Neuronal stem cell (in vitro differentiated cells): ENCODE results near the gene TEK.

ENCODE experiments used
- DNase-seq: peaks from one replicate; pipeline ENCODE4 v3.0.0-alpha.2; 2013; ENCODE audit warnings: low spot score
- H2AFZ ChIP-seq: one replicate; pipeline ENCODE4 v1.6.1; 2013; ENCODE audit warnings: mild to moderate bottlenecking, low read length, inconsistent platforms
- H2AK5ac ChIP-seq: 2 replicates; pipeline ENCODE4 v1.6.1; 2013; ENCODE audit warnings: low read depth, mild to moderate bottlenecking, inconsistent platforms, low read length, moderate library complexity, mixed read lengths
- H2BK120ac ChIP-seq: 2 replicates; pipeline ENCODE4 v1.6.1; 2013; ENCODE audit warnings: low read depth, mild to moderate bottlenecking, inconsistent platforms, low read length, moderate library complexity, mixed read lengths
- H2BK12ac ChIP-seq: one replicate; pipeline ENCODE4 v1.6.1; 2013; ENCODE audit warnings: low read length, inconsistent platforms
- H2BK15ac ChIP-seq: 2 replicates; pipeline ENCODE4 v1.6.1; 2013; ENCODE audit warnings: mild to moderate bottlenecking, low read length, inconsistent platforms, mixed read lengths
- H2BK5ac ChIP-seq: one replicate; pipeline ENCODE4 v1.6.1; 2013; ENCODE audit warnings: inconsistent platforms, mild to moderate bottlenecking, low read length, moderate library complexity
- H3K14ac ChIP-seq: one replicate; pipeline ENCODE4 v1.6.1; 2013; ENCODE audit warnings: low read length, inconsistent platforms
- H3K18ac ChIP-seq: 2 replicates; pipeline ENCODE4 v1.6.1; 2013; ENCODE audit warnings: low read length, inconsistent platforms
- H3K23ac ChIP-seq: 2 replicates; pipeline ENCODE4 v1.6.1; 2013; ENCODE audit warnings: low read depth, mild to moderate bottlenecking, mixed read lengths, low read length, inconsistent platforms; ENCODE audit not compliant: poor library complexity
- H3K27ac ChIP-seq: replicated peaks from 3 replicates; pipeline ENCODE4 v1.5.1; 2013; ENCODE audit warnings: low read length, inconsistent platforms
- H3K27me3 ChIP-seq, 3 experiments: 2 replicates each; pipeline ENCODE4 v1.6.1; 2013; ENCODE audit warnings: low read length in 3 of 3, mild to moderate bottlenecking in 2 of 3, inconsistent platforms in 1 of 3, low read depth in 1 of 3, mixed read lengths in 1 of 3, moderate library complexity in 1 of 3; ENCODE audit not compliant: control insufficient read depth in 3 of 3, insufficient read depth in 3 of 3
- H3K36me3 ChIP-seq, 2 donors: replicated peaks in 1 of 2; 2 replicates each; pipeline ENCODE4 v1.6.1; 2013; ENCODE audit warnings: low read length in 2 of 2; ENCODE audit not compliant: control insufficient read depth in 2 of 2, insufficient read depth in 2 of 2
- H3K4ac ChIP-seq: 2 replicates; pipeline ENCODE4 v1.6.1; 2013; ENCODE audit warnings: inconsistent platforms, mild to moderate bottlenecking, low read length, moderate library complexity
- H3K4me1 ChIP-seq, 2 donors: 1 replicate in 1 of 2; 2 replicates in 1 of 2; pipeline ENCODE4 v1.6.1; 2013; ENCODE audit warnings: low read length in 2 of 2, low read depth in 1 of 2; ENCODE audit not compliant: control insufficient read depth in 2 of 2, insufficient read depth in 1 of 2
- H3K4me2 ChIP-seq: one replicate; pipeline ENCODE4 v1.6.1; 2013; ENCODE audit warnings: mild to moderate bottlenecking, low read length, inconsistent platforms; ENCODE audit not compliant: insufficient read depth, poor library complexity, severe bottlenecking
- H3K4me3 ChIP-seq, 2 donors: 2 replicates each; pipeline ENCODE4 v1.5.1; 2013; ENCODE audit warnings: low read length in 2 of 2, mild to moderate bottlenecking in 2 of 2, inconsistent platforms in 1 of 2, moderate library complexity in 1 of 2
- H3K79me1 ChIP-seq: one replicate; pipeline ENCODE4 v1.6.1; 2013; ENCODE audit warnings: low read depth, mild to moderate bottlenecking, inconsistent platforms, low read length, moderate library complexity
- H3K9ac ChIP-seq: one replicate; pipeline ENCODE4 v1.6.1; 2013; ENCODE audit warnings: mild to moderate bottlenecking, low read depth, low read length, inconsistent platforms; ENCODE audit not compliant: poor library complexity
- H3K9me3 ChIP-seq, 2 donors: replicated peaks in 1 of 2; 2 replicates each; pipeline versions ENCODE3 to v1.6.1; 2013; ENCODE audit warnings: low read length in 2 of 2, mild to moderate bottlenecking in 2 of 2, inconsistent platforms in 1 of 2, low read depth in 1 of 2, mixed read lengths in 1 of 2, moderate library complexity in 1 of 2; ENCODE audit not compliant: control insufficient read depth in 2 of 2, insufficient read depth in 1 of 2
- H4K8ac ChIP-seq: one replicate; pipeline ENCODE4 v1.6.1; 2013; ENCODE audit warnings: low read depth, mild to moderate bottlenecking, inconsistent platforms, low read length, moderate library complexity
- H4K91ac ChIP-seq: one replicate; pipeline ENCODE4 v1.6.1; 2013; ENCODE audit warnings: low read length, low read depth, mild to moderate bottlenecking, inconsistent platforms; ENCODE audit not compliant: poor library complexity
- WGBS, 2 donors: extraction: QIAGEN DNeasy Blood & Tissue Kit; methylation state at CpG; one replicate each; pipeline ENCODE4 v1.1.7; 2013; ENCODE audit warnings: missing lambda C conversion rate in 2 of 2, mixed read lengths in 1 of 2; ENCODE audit not compliant: insufficient read length in 2 of 2, insufficient replicate concordance in 1 of 2; ENCODE audit errors: extremely low coverage in 2 of 2; 5-methylcytosine and 5-hydroxymethylcytosine counted together

Gene TEK

DNA sequence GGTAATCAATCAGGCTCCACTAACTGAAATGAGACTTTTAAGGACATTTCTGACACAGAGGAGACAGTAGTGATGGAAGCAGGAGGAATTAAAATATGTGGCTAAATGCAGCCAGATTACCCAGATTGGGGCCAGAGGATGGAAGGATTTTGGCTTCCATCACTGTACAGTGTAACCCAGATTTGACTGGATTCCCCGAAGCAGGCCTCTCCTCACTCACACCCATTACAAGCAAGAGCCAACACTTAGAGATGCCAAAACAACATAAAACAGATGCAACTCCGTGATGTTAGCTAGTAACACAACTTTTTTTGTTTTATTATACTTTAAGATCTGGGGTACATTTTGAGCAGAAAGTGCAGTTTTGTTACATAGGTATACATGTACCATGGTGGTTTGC, 17.6 kb downstream of the TEK start:
- no peak overlapping the region for H2BK120ac ChIP-seq
- H3K23ac ChIP-seq, result no peak overlapping the region
- no peaks in the 10 kb centered on the region for H3K27me3 ChIP-seq
- peaks cover 0 to 3% of the 10 kb centered on the region in 2 donors for H3K4me1 ChIP-seq
- no peak overlapping the region for H3K4ac ChIP-seq
- H3K14ac ChIP-seq, result no peak overlapping the region
- WGBS, 2 donors, result no CpG with 5 or more reads among the region's 2 CpGs
- no peak overlapping the region for H2AK5ac ChIP-seq
- H2BK15ac ChIP-seq, result no peak overlapping the region
- H3K79me1 ChIP-seq, result peaks cover 3% of the 10 kb centered on the region
- H3K36me3 ChIP-seq, result no peaks in the 10 kb centered on the region
- no peak overlapping the region for H4K8ac ChIP-seq
- no peak overlapping the region for H2AFZ ChIP-seq
- H3K27ac ChIP-seq, result no peak overlapping the region
- H3K4me2 ChIP-seq, result no peak overlapping the region
- H2BK12ac ChIP-seq, result no peak overlapping the region
- H4K91ac ChIP-seq, result no peak overlapping the region
- no peak for DNase-seq
- no peak overlapping the region for H3K9ac ChIP-seq
- H3K18ac ChIP-seq, result no peak overlapping the region
- H3K4me3 ChIP-seq, result no peak overlapping the region
- H3K9me3 ChIP-seq, result no peaks in the 10 kb centered on the region
- H2BK5ac ChIP-seq, result no peak overlapping the region

DNA sequence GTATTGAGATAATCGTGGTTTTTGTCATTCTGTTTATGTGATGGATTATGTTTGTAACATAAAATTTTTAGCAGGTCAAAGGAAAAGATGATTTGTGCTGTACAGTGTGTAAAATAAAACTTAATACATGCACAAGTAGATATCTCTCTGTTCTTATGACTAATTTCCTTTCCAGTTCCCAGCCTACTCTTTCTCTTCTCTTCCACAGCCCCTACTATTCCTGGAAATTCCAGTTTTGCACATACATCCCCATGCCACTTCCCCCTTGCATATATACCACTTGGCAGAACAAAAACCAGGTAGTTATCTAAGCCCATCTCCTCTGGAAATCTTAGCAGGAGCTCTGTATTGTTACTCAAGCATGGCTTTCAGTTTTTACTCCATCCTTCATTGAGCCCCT, 20.2 kb downstream of the TEK start:
- no peak overlapping the region for H2BK12ac ChIP-seq
- no peaks in the 10 kb centered on the region for H3K4me1 ChIP-seq
- peaks cover 0 to 2% of the 10 kb centered on the region in 2 donors for H3K36me3 ChIP-seq
- no peak overlapping the region for H3K9ac ChIP-seq
- H3K27me3 ChIP-seq, result no peaks in the 10 kb centered on the region
- no peak overlapping the region for H3K4ac ChIP-seq
- no peak for DNase-seq
- no peak overlapping the region for H4K8ac ChIP-seq
- no peak overlapping the region for H3K27ac ChIP-seq
- H2BK120ac ChIP-seq, result no peak overlapping the region
- H2BK15ac ChIP-seq, result no peak overlapping the region
- no peak overlapping the region for H4K91ac ChIP-seq
- no peak overlapping the region for H3K14ac ChIP-seq
- H2BK5ac ChIP-seq, result no peak overlapping the region
- H3K79me1 ChIP-seq, result no peaks in the 10 kb centered on the region
- WGBS, 2 donors, result no CpG with 5 or more reads among the region's 1 CpG
- no peak overlapping the region for H3K4me3 ChIP-seq
- no peak overlapping the region for H3K4me2 ChIP-seq
- no peak overlapping the region for H2AK5ac ChIP-seq
- H2AFZ ChIP-seq, result no peak overlapping the region
- no peaks in the 10 kb centered on the region for H3K9me3 ChIP-seq
- no peak overlapping the region for H3K18ac ChIP-seq
- H3K23ac ChIP-seq, result no peak overlapping the region

DNA sequence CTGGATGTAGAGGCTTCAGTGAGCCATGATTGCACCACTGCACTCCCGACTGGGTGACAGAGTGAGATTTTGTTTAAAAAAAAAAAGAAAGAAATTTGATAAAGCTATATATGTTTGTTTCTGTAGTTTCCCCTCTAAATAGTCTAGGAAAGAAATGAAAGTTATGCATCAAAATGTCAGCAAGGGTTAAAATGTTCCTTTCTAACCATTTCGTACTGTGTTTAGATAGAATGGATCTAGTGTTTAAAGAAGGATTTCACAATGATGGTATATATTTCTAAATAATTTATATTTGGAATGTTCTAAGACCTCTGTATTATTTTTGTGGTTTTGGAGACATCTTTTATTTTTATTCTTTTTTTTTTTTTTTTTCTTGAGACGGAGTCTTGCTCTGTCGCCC, 22.7 kb downstream of the TEK start:
- Histone ChIP-seq H3K23ac (no peak overlapping the region), H4K91ac (no peak overlapping the region), H2BK12ac (no peak overlapping the region), H3K4me1 (no peaks in the 10 kb centered on the region), H3K14ac (no peak overlapping the region), H3K4me3 (no peak overlapping the region), H3K27me3 (no peaks in the 10 kb centered on the region), H2AFZ (no peak overlapping the region), H3K18ac (no peak overlapping the region), H2BK120ac (no peak overlapping the region), H4K8ac (no peak overlapping the region), H3K36me3 (peaks cover 0 to 2% of the 10 kb centered on the region in 2 donors), H3K79me1 (peaks cover 1% of the 10 kb centered on the region), H3K4ac (no peak overlapping the region), H2BK15ac (no peak overlapping the region), H2AK5ac (no peak overlapping the region), H3K27ac (no peak overlapping the region), H2BK5ac (no peak overlapping the region), H3K9ac (no peak overlapping the region), H3K4me2 (no peak overlapping the region), H3K9me3 (no peaks in the 10 kb centered on the region)
- no peak for DNase-seq
- no CpG with 5 or more reads among the region's 4 CpGs for WGBS, 2 donors

DNA sequence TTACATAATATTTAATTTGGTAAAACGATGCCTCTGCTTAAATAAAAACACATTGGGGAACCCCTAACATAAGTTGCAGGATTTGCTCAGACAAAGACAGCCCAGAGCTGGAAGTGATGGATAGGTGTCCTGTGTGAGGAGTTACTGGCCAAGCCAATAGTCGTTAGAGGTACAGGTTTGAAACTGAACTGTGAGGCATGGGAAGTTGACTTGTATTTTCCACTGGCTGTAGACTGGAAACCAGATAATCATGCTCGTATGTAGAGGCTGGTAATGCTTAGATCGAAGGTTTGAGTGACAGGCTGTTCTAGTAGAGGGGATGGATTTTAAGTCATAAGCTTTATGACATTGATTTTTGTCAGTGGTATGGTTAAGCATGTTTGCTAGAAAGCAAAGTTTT, 24.8 kb downstream of the TEK start:
- no peak overlapping the region for H3K18ac ChIP-seq
- no peak overlapping the region for H4K8ac ChIP-seq
- no peak overlapping the region for H2BK15ac ChIP-seq
- no peak overlapping the region for H3K27ac ChIP-seq
- no peak overlapping the region for H3K4ac ChIP-seq
- no peak overlapping the region for H2BK12ac ChIP-seq
- no peak overlapping the region for H2BK120ac ChIP-seq
- no peak overlapping the region for H3K4me3 ChIP-seq
- peaks cover 1% of the 10 kb centered on the region for H3K79me1 ChIP-seq
- H3K9me3 ChIP-seq, result no peaks in the 10 kb centered on the region
- H3K27me3 ChIP-seq, result no peaks in the 10 kb centered on the region
- no peak for DNase-seq
- no peak overlapping the region for H2AFZ ChIP-seq
- H3K4me2 ChIP-seq, result no peak overlapping the region
- no peak overlapping the region for H4K91ac ChIP-seq
- no peak overlapping the region for H3K9ac ChIP-seq
- no CpG with 5 or more reads among the region's 4 CpGs for WGBS, 2 donors
- H3K14ac ChIP-seq, result no peak overlapping the region
- no peaks in the 10 kb centered on the region for H3K4me1 ChIP-seq
- no peak overlapping the region for H2BK5ac ChIP-seq
- H3K36me3 ChIP-seq, result peaks cover 0 to 2% of the 10 kb centered on the region in 2 donors
- H2AK5ac ChIP-seq, result no peak overlapping the region
- no peak overlapping the region for H3K23ac ChIP-seq
